HepG2 (cell line): Measurements from ENCODE around the gene CACNA2D3. TPM values are rescaled to one million over a fixed set of nuclear protein-coding genes. Genes with fewer than 3 reads are reported as not detected.

Experiments
- ATAC-seq: fragments of 200-7000 bp; cut with Tn5 transposase; 3 replicates; pipeline ENCODE4 v1.9.1; 2020; ENCODE audit warnings: mild to moderate bottlenecking, moderate library complexity
- BruUV-seq: library from RNA; stranded (reverse); fragments of 400-500 nt; replicated peaks from 2 replicates; lab custom pipeline; 2021; lab: Mats Ljungman, UMichigan
- CTCF ChIA-PET: fragments of 300-600 bp; formaldehyde crosslinking; extraction: SDS; loops from one replicate; lab custom pipeline; 2021; ENCODE audit warnings: low total read pairs, inconsistent platforms, low intra/inter-chr PET ratio; lab: Yijun Ruan, JAX
- POLR2A ChIA-PET: fragments of 350-600 bp; sonication (Branson Sonifier 250); formaldehyde crosslinking; loops from one replicate; lab custom pipeline; 2020; ENCODE audit warnings: antibody characterized with exemption, inconsistent platforms; lab: Yijun Ruan, JAX
- DNase-seq: peaks from one replicate; pipeline ENCODE4 v3.0.0-alpha.2; 2015; ENCODE audit warnings: low spot score
- FAIRE-seq: peaks from 3 replicates; lab custom pipeline; 2011; peaks lifted over from hg19 to GRCh38; lab: Jason Lieb, UNC
- H2AFZ ChIP-seq: one replicate; pipeline ENCODE4 v1.6.1; 2011; ENCODE audit warnings: low read length, inconsistent platforms
- H3K27ac ChIP-seq: fragments of 300-600 bp; 3 replicates; pipeline ENCODE4 v1.8.0; 2011; ENCODE audit warnings: mixed run types, mild to moderate bottlenecking, mixed read lengths, low read length, inconsistent platforms; ENCODE audit not compliant: insufficient read depth; ENCODE audit errors: extremely low read length
- H3K27me3 ChIP-seq, 2 experiments: fragments of 200-600 bp in 1 of 2; 2 replicates in 1 of 2; 3 replicates in 1 of 2; pipeline versions ENCODE4 v1.6.0 to v1.8.0; 2011; ENCODE audit warnings: low read length in 2 of 2, mild to moderate bottlenecking in 2 of 2, moderate library complexity in 2 of 2, inconsistent platforms in 1 of 2; ENCODE audit not compliant: insufficient read depth in 2 of 2, control insufficient read depth in 1 of 2
- H3K36me3 ChIP-seq, 2 experiments: fragments of 200-600 bp in 1 of 2; replicated peaks in 1 of 2; 2 replicates in 1 of 2; 3 replicates in 1 of 2; pipeline versions ENCODE4 v1.5.1 to v1.8.0; 2011; ENCODE audit warnings: low read length in 2 of 2, inconsistent platforms in 1 of 2; ENCODE audit not compliant: insufficient read depth in 2 of 2, control insufficient read depth in 1 of 2
- H3K4me1 ChIP-seq: 2 replicates; pipeline ENCODE4 v1.5.1; 2012; ENCODE audit warnings: low read length, inconsistent platforms; ENCODE audit not compliant: insufficient read depth
- H3K4me2 ChIP-seq: 2 replicates; pipeline ENCODE4 v1.6.0; 2011; ENCODE audit warnings: low read depth, low read length, inconsistent platforms
- H3K4me3 ChIP-seq, 3 experiments: fragments of 200-600 bp in 1 of 3; sonication (generic), shearing (Covaris generic) in 1 of 3; replicated peaks in 1 of 3; 2 replicates each; pipeline ENCODE4 v1.5.1; 2011 to 2016; ENCODE audit warnings: low read length in 3 of 3, inconsistent platforms in 2 of 3, low read depth in 2 of 3, mild to moderate bottlenecking in 2 of 3, control low read depth in 1 of 3, mixed read lengths in 1 of 3; ENCODE audit not compliant: insufficient read depth in 1 of 3
- H3K79me2 ChIP-seq: one replicate; pipeline ENCODE4 v1.6.1; 2011; ENCODE audit warnings: low read length, inconsistent platforms; ENCODE audit not compliant: insufficient read depth
- H3K9ac ChIP-seq: 2 replicates; pipeline ENCODE4 v1.6.0; 2011; ENCODE audit warnings: mild to moderate bottlenecking, low read depth, low read length, inconsistent platforms; ENCODE audit not compliant: insufficient read depth
- H3K9me3 ChIP-seq: 2 replicates; pipeline ENCODE4 v1.5.1; 2012; ENCODE audit warnings: mild to moderate bottlenecking, low read length
- H4K20me1 ChIP-seq: 2 replicates; pipeline ENCODE4 v1.6.0; 2011; ENCODE audit warnings: inconsistent platforms, mild to moderate bottlenecking, low read length, moderate library complexity; ENCODE audit not compliant: insufficient read depth
- DRAP1 ChIP-seq: IDR thresholded peaks from 2 replicates; pipeline ENCODE4 v1.6.1; 2016; ENCODE audit warnings: missing genetic modification reagents, missing compliant biosample characterization
- HOXA9 ChIP-seq: sonication (generic); formaldehyde crosslinking; IDR thresholded peaks from 2 replicates; pipeline ENCODE4 v1.8.1; 2022; ENCODE audit warnings: missing genetic modification reagents, mild to moderate bottlenecking, moderate library complexity, borderline replicate concordance
- MAFG ChIP-seq: sonication (generic); formaldehyde crosslinking; IDR thresholded peaks from 2 replicates; pipeline ENCODE4 v1.5.1; 2020; ENCODE audit warnings: mild to moderate bottlenecking, missing genetic modification reagents
- RORA ChIP-seq: sonication (generic); formaldehyde crosslinking; IDR thresholded peaks from 2 replicates; pipeline ENCODE4 v1.5.0; 2020; ENCODE audit warnings: mild to moderate bottlenecking, missing genetic modification reagents, moderate library complexity
- RXRA ChIP-seq: sonication (generic); formaldehyde crosslinking; IDR thresholded peaks from 2 replicates; pipeline ENCODE4 v1.5.1; 2020; ENCODE audit warnings: missing genetic modification reagents
- SETDB1 ChIP-seq: sonication (generic); formaldehyde crosslinking; IDR thresholded peaks from 2 replicates; pipeline ENCODE4 v1.5.1; 2020; ENCODE audit warnings: missing genetic modification reagents, mild to moderate bottlenecking, borderline replicate concordance
- TBL1XR1 ChIP-seq: fragments of 150-350 bp; IDR thresholded peaks from 2 replicates; pipeline ENCODE4 v1.6.1; 2014; ENCODE audit warnings: borderline replicate concordance, low read length; ENCODE audit not compliant: partially characterized antibody
- TEAD3 ChIP-seq: optimal IDR thresholded peaks from 2 replicates; pipeline ENCODE3; 2016; ENCODE audit warnings: borderline replicate concordance
- THAP11 ChIP-seq: IDR thresholded peaks from 2 replicates; pipeline ENCODE4 v1.6.1; 2016; ENCODE audit warnings: missing biosample characterization, missing genetic modification reagents
- ZBTB40 ChIP-seq, 2 experiments: fragments of 450-650 bp in 1 of 2; sonication (generic) in 1 of 2; formaldehyde crosslinking in 1 of 2; IDR thresholded peaks; 2 replicates each; pipeline versions ENCODE4 v1.6.1 to v1.8.0; 2016 to 2022; ENCODE audit warnings: antibody characterized with exemption in 1 of 2, mild to moderate bottlenecking in 1 of 2, missing genetic modification reagents in 1 of 2
- ZNF280B ChIP-seq: sonication (generic); formaldehyde crosslinking; IDR thresholded peaks from 2 replicates; pipeline ENCODE4 v1.5.0; 2020; ENCODE audit warnings: missing genetic modification reagents, mild to moderate bottlenecking, borderline replicate concordance
- ZNF530 ChIP-seq: sonication (generic); formaldehyde crosslinking; IDR thresholded peaks from 2 replicates; pipeline ENCODE4 v1.5.0; 2020; ENCODE audit warnings: low read depth, mild to moderate bottlenecking, missing genetic modification reagents
- WGBS: methylation state at CpG from one replicate; pipeline ENCODE4 v1.1.6; 2017; ENCODE audit warnings: low lambda C conversion rate; 5-methylcytosine and 5-hydroxymethylcytosine counted together
- in situ Hi-C: cut with HindIII; loops from 2 replicates; pipeline ENCODE4 v1.10.0; 2017; ENCODE audit warnings: low pct_unique_long_range_greater_than_20kb; ENCODE audit not compliant: extremely low pct_ligation_motif_present
- intact Hi-C: fragments of 100-400 bp; cut with micrococcal nuclease; formaldehyde crosslinking; loops from one replicate; pipeline ENCODE4 v1.10.0; 2022; ENCODE audit not compliant: unreplicated experiment
- polyA plus RNA-seq, 8 experiments: library from polyadenylated mRNA; depleted of rRNA in 3 of 8; stranded (reverse) in 7 of 8; unstranded in 1 of 8; fragments of >200 nt; fragmentation: Illumina TruSeq in 4 of 8; extraction: Trizol in 4 of 8; gene quantifications; 2 replicates each; pipeline versions ENCODE4 v1.2.1 to v1.2.3, GENCODE V29; 2011 to 2016; ENCODE audit warnings: low read depth in 4 of 8, missing spikeins in 1 of 8, mixed read lengths in 1 of 8; ENCODE audit not compliant: insufficient read depth in 1 of 8
- total RNA-seq, 5 experiments: library from RNA; depleted of rRNA; stranded (reverse); fragments of >200 nt; fragmentation: Illumina TruSeq; extraction: Trizol; gene quantifications; 2 replicates each; pipeline ENCODE4 v1.2.3, GENCODE V29; 2016; ENCODE audit warnings: low read depth in 1 of 5

CACNA2D3 gene
- total and polyA plus RNA-seq, 2 of the 13 experiments (the other 11 are each of a cell fraction or from before 2014, with no cell fraction given) = not detected

DNA sequence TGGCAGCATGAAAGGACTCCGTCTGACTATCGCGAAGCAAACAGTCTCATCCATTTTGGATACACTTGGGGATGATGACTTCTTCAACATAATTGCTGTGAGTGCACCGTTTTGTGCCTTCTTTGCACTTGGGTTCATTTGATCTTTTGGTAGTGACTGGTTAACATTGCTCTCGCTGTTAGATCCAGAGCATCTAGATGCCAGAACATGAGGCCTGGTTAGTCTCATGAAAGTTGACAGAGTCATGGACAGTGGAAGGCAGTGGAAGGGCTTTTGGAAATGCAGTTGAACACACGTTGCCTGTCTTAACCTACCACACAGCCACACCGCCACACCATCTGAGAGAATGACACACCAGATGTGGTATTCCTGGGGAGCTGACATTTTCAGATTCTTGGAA, 447.7 kb downstream of the CACNA2D3 start (continued):
- TF ChIP-seq ZBTB40 (IDR thresholded peaks at IDR 0.05) (no peak), ZBTB40 (CRISPR knock-in tag; IDR thresholded peaks at IDR 0.05) (no peak), TEAD3 (no peak)
- TF ChIP-seq, all 625 proteins: peak for 0

DNA sequence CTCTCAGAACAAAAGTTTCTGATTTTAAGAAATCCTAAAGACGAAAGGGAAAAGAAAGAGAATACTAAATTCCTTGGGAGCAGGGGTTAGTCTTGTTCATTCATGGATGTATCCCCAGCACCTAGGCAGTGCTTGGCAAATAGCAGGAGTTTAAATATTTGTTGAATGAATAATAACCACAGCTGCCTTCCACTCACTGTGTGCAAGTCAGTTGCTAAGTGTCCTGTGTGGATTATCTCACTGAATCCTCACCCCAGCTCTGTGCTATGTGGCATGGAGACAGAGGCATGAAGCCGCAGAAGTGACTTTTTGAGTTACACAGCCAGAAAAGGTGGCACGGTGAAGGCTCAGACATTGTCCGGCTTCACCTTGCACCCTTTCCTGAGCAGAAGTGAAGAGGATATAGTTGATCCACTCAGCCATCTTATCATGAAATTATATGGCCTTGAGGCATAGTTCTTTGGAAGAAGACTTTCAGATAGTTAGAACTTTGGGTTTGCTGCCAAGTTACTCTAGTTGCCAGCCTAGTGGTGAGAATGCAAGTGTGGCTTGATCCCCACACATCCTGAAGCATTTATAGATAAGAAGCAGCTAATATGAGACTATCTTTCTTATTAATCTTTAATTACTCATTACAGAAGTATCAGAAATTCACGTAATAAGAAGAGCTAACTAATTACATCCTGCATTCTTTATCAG, 450.0 kb downstream of the CACNA2D3 start:
- Histone ChIP-seq H3K27ac (no peak overlapping the region), H3K9ac (no peak overlapping the region), H3K4me2 (no peak overlapping the region), H4K20me1 (no peaks in the 10 kb centered on the region), H3K4me1 (no peaks in the 10 kb centered on the region), H3K9me3 (no peaks in the 10 kb centered on the region), H3K36me3 (no peaks in the 10 kb centered on the region), H3K4me3 (no peak overlapping the region), H2AFZ (no peak overlapping the region), H3K79me2 (no peaks in the 10 kb centered on the region), H3K27me3 (no peaks in the 10 kb centered on the region)
- POLR2A ChIA-PET = no interaction called here
- intact Hi-C loops = no loop called here
- ATAC-seq = no peak
- FAIRE-seq = no peak
- 21% methylated on average over 4 of the region's 5 CpGs for WGBS
- no peak for DNase-seq
- in situ Hi-C loops = no loop called here
- BruUV-seq = no TSS peak
- CTCF ChIA-PET = no interaction called here
- no peak for TF ChIP-seq MAFG (CRISPR knock-in tag)
- no peak for TF ChIP-seq RORA
- TF ChIP-seq HOXA9 (CRISPR knock-in tag) = no peak
- TF ChIP-seq TBL1XR1 = no peak
- no peak for TF ChIP-seq ZNF530
- TF ChIP-seq SETDB1 (CRISPR knock-in tag) = no peak
- TF ChIP-seq THAP11 = no peak
- no peak for TF ChIP-seq RXRA (CRISPR knock-in tag)
- TF ChIP-seq DRAP1 (CRISPR knock-in tag) = no peak
- no peak for TF ChIP-seq ZNF280B (CRISPR knock-in tag)
